Measurements from ENCODE around the gene NAA10. TPM values are rescaled to one million over a fixed set of nuclear protein-coding genes. Genes with fewer than 3 reads are reported as not detected.

NAA10 gene
- total RNA-seq, 1 donor from 2014 or later, result 17.6 TPM

DNA sequence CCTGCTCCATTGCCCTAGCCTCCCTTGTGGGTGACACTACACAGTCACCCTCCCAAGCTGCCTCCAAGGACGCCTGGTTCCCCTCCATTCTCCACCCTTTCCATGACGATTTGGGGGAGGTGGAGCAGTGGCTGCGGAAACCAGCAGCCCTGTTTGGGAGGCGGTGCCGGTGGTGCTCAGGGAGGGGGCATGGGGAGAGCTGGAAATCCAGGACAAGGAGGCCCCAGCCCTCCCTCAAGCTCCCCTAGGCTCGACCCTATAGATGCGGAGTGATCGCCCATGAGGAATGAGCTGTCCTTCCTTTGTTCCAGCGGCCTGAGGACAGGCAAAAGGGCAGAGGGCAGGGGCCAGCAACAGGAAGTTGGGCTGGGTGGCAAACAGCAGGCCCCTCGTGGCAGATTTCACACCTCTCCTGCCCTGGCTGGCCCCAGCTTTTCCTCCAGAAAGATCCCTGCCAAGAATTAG lies 13.2 kb upstream of the NAA10 start:
- DNase-seq, result no peak

DNA sequence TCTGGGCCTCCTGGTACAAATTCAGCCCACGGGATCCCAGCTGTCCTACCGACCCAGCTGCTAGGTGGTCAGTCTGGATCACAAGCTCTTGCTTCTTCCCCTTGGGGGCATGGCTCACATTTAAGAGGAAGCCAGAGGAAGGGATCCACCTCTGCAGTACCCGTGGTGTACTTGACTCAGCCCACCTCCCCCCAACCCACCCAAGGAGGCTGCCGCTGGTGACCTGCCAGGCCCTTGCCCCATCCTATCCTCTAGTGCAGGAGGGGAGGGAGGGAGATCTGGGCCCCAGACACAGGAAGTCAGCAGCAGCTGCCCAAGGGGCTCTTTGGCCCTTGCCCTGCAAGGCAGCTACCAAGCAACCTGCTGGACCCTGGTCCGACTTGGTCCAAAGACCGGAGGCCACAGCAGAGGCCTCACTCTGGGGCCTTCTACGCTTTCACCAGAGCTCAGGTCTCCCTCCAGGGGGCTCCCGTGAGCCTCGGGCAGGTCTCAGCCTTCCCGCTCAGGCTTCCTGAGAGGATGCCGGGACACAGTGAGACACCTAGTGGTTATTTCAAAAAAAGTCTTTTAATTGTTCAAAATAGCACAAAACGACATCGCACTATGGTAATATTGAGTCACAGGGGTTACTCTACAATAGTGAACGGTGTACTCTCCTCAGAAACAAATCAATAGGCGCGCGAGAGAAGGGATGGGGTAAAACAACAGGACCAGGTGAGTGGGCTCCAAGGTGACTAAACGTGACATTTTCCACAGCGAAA lies 12.4 kb upstream of the NAA10 start:
- no peak for DNase-seq

DNA sequence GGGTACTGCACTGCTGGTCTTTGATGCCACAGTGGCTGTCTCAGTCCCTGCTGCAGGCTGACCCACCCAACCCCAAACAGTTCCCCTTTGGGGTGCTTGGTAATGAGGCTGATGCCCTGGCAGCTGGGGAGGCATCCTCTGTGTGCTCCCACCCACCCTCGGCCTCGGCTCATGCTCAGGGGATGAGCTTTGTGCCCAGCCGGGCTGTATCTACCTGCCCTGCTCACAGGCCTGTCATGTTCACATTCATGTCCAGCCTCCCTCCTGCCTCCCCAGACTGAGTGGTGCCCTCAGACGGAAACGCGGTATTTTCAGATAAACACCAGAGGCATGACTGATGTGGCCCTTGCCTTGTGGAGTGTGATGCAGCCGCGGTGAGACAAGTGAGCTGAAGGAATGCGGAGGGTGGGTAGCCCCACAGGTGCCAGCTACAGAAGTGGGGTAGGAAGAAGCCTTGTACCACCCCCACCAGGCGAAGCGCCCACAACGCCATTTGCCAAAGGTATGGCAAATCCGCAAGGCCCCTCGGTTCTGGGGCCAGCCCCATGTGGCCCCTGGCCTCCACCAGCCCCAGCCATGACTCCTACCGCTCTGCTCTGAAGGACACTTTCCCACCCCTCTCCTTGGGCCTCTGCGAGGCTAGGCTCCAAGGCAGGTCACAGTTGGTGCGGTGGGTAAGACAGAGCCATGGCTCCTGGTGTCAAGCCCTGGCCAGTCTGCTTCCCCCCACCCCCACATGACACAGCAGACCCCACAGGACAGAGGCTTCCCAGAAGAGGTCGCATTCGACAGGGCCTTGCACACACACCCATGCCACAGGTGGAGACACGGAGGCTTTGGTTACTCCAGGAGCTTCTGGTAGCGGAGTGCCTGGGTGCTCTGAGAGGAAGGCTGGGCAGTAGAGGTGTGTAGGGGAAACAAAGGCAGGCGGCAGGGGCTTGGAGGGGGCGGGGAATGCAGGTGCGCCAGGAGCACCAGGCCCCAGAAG lies 11.4 kb upstream of the NAA10 start:
- DNase-seq, result no peak

DNA sequence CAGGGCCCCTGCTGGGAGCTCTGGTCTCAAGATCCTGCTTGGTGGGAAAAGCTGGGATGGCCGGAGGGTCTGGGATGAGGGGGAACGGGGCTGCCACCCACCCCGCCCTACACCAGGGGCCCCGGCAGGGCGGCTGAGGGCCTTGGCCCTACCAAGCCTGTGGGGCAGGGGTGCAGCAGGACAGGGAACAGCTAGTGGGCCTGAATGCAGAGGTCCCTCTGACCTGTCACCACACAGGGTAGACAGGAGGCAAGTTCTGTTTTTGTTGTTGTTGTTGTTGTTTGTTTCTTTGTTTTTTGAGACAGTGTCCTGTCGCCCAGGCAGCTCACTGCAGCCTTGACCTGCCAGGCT lies 9.9 kb upstream of the NAA10 start:
- DNase-seq, result no peak

DNA sequence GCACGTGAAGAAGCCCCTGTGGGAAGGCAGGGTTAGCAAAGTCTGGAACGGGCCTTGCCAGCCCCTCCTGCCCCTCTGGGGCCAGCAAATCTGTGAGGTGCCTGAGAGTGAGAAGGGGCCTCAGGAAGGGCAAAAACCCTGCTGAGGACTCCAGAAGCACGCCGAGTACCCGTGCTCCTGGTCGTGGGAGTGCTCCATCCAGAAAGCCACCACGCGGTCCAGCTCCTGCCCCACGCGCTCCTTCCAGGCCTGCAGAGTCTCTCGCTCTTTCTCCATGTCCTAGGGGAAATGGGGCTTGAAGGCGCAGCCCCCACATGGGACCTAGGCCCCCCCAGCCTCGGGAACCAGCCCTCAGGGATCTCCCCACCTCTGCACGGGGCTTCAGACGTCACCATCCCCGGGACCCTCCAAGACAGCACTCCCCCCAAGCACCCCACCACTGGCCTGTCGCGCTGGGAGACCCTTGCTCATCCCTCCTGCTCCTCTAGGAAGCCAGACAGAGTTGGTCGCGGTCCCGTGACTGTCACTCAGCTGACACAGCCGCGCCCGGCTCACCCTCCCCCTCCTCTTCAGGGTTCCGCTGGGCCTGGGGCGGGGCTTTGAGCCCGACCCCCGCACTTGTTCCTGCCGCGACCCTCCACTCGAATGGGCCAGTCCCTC lies 9.4 kb upstream of the NAA10 start, which contains the start of gene RENBP:
RENBP (minus strand) TSS at position 504 of the 660 bp plus-strand sequence; CDS start at position 471, 33 bp downstream.
- no peak for DNase-seq

DNA sequence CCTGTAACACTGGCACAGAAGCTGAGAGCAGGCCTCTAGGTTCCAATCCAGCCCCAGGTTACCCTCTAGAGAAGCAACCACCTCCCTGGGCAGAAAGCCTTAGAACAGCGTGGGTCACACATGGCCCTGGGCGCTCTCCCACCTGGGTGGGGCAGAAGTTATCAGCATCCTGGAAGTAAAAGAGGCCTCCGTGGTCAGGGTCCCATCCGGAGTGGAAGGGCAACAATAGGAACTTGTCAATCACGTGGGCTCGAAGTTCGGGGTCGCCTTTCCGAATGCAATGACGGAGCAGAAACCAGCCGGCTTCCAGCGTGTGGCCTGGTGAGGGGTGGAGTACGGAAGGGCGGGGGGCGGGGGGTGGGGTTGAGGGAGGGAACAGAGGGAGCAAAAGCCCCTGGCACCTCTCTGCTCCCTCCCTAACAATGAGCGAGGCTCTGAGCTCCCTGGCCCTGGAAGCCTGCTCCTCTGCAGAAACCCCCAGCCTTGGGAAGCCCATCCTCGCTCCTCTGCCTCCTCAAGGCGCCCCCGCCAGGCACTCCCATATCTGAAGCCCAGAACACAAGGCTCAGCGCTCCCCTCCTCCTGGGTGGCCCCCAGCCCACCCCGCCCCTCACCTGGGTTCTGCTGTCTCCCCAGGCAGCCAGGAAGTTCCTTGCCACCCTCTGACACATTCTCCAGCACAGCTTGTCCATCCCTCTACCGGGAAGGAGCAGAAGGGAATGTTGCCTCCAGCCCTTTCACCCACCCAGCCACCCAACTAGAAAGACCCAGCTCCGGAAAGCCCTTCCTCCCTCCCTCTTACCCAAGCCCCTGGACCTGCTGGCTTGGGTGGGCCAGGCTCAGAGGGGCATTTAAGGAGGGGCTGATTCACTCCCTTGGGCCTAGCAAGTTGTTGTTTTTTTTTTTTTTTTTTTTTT lies 6.8 kb upstream of the NAA10 start:
- no peak for DNase-seq

DNA sequence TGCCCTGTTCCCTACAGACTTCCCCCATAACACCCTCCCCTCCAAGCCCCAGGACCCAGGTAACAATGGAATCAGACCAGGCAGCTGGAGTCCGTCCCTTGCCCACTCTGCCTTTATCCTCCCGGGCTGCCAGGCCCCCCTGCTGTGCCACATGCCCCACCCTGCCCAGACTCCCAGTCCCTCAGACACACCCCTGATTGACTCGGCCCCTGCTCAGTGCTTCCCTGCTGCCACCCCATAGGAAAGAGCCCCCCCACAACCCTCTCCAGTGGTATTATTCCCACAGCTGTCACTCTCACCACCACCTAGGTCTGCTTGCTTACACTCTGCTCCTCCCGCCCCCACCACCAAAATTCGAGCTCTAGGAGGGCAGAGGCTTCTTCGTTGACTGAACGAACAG lies 4.7 kb upstream of the NAA10 start:
- no peak for DNase-seq

DNA sequence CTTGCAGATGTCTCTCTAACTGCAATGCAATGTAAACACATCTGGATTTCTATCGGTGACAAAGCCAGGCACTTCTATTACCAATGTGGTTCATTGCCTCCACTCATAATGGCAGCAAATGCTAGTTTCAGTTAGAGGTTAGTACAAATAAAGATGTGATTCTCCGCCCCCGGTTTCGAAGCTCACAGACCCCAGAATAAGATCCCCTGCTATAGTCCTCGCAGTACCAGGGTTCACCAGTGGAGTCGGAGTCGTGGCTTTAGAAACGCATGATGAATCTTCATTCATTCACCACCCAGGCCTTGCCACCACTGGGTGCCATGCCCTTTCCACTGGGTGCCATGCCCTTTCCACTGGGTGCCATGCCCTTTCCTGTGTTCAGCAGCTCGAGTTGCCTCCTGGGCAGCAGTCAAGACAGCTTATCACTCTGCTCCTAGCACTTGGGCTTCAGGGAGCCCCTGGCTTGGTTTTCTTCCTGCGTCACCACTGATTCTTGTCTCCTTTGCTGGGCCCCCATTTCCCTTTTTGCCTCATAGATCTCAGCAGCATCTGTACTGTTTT lies 3.5 kb upstream of the NAA10 start:
- no peak for DNase-seq

DNA sequence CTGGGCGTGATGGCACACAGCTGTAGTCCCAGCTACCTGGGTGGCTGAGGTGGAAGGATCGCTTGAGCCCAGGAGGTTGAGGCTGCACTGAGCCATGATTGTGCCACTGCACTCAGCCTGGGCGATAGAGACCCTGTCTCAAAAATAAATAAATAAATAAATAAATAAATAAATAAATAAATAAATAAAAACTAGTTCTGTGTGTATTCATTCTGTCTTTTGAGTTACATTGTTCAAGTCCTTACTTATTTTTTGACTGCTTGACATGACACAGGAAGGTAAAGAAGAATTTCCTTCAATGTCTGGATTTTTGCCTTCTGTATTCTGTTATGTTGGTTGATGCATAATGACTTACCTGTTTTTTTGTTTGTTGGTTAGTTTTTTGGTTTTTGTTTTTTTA lies 2.2 kb upstream of the NAA10 start:
- DNase-seq, result no peak

DNA sequence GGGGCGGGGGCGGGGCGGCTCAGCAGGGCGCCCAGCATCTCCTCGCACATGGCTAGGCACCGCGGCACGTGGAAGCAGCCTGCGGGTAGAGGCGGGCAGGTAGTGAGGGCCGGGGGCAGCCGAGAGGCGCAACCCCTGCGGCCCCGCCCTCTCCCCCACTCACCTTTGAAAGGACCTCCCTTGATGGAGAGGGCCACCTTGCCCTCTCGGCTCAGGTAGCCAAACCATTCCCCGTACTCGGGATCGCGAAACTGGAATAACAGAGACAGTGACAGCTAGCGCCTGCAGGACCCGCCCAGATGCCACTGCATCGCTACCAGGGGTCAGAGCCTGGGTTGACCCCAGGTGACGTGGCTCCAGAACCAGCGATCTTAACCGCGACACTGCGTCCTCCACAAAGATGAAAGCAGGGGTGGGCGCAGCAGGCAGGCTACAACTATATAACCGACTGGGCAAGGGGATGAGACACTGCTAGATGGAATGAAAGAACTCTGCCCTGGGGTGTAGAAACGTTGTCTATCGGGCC lies 552 bp upstream of the NAA10 start:
- no peak for DNase-seq

DNA sequence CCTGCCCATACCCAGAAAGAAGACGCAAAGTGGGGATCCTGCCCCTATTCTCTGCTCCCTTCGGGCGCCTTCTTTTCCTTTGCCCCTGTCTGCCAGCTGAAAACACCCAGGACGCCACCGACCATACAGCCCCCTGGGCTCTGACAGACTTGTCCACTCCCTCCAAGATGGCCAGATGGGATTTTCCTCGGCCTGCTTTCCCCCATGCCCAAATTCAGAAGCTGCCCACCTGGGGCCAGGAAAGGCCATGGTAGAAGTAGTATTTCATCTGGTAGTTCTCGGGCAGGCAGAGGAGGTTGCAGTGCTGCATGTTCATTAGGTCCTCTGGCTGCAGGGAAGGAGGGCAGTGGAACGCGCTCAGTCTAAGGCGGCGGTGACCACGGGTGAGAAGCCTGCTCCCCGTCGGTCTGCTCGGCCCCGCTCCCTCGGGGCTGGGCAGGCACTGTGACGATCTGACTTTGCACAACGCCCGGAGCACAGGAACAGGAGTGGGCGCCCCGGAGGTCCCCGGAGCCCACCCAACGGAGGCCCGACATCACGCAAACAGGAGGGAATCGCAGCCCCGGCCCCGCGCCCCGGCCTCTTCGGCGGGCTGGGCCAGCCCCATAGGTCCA lies 582 bp downstream of the NAA10 start:
- DNase-seq, result no peak

DNA sequence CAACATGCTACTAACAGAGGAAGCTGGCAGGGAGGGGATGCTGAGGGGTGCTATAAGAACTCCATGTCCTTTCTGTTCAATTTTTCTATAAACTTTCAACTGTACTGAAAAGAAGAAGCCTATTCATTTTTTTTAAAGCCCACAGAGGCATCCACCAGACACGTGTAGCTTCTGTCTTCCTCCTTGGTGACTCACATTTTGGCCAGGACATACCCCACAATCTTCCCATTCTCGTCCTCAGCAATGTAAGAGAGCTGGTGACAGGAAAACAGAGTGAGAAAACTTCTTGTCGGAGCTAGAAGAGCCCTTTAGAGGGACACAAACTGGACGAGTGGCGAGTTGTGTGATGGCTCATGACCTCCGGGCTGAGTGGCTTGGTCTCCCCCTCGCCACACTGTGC lies 1.1 kb downstream of the NAA10 start:
- no peak for DNase-seq

DNA sequence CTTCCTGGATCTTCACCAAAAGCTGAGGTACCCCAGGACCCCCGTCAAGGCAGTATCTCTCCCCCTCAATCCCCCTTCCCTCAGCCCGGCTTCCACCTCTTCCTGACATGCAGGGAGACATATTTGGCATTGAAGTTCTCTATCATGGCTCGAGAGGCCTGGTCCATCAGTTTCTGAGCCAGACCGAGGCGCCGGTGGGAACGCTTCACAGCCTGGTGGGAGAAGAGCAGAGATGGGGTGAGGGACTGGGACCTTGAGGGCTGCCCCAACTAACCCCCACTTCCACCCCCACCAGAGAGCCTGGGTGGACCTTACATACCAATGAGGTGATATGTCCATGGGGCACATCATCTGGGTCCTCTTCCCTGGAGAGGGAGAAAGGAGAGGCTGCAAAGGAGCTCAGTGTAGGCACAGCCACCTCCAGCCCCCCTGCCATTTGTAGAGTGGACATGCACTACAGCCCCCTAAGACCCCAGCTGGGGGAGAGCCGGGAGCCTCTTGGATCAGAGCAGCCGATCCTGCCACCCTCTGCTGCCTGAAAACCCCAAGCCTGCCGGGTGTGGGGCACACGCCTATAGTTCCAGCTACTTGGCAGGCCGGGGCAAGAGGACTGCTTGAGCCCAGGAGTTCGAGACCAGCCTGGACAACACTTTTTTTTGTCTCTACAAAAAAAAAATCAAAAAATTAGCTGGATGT lies 2.5 kb downstream of the NAA10 start:
- DNase-seq, result no peak

DNA sequence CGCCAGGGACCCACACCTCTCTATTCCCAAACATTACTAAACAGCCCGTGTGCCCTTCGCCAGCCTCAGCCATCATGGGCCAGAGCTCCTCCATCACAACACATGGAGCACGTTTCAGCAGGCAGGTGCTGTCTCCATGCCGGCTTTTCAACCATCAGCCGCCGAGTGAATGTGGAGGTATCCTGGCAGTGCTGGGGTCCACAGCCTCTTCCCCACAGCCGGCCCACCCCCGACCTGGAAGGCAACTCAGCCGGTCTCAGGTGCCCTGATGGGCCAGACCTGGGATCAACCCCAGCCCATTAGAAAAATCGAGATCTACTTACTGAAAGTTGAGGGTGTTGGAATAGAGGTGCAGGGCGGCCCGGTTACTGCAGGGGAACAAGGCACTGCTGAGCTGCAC lies 3.1 kb downstream of the NAA10 start:
- no peak for DNase-seq

DNA sequence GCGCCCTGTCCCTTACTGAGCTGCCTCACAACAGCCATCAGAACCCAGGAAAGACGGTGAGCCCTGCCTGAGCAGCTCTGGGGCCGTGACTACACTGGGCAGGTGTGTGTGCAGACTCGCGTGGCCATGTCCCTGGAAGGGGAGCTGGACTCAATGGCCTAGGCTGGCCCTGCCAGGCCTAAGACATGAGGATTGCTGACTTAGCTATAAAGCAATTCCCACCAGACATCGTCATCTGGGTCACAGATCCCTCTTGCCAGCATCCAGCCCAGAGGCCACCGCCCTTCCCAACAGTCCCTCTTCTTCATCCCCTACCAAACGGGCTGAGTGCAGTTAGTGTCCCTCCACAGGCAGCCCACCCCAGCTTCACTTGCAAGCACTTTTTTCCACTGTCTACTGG lies 3.7 kb downstream of the NAA10 start:
- DNase-seq, result no peak

DNA sequence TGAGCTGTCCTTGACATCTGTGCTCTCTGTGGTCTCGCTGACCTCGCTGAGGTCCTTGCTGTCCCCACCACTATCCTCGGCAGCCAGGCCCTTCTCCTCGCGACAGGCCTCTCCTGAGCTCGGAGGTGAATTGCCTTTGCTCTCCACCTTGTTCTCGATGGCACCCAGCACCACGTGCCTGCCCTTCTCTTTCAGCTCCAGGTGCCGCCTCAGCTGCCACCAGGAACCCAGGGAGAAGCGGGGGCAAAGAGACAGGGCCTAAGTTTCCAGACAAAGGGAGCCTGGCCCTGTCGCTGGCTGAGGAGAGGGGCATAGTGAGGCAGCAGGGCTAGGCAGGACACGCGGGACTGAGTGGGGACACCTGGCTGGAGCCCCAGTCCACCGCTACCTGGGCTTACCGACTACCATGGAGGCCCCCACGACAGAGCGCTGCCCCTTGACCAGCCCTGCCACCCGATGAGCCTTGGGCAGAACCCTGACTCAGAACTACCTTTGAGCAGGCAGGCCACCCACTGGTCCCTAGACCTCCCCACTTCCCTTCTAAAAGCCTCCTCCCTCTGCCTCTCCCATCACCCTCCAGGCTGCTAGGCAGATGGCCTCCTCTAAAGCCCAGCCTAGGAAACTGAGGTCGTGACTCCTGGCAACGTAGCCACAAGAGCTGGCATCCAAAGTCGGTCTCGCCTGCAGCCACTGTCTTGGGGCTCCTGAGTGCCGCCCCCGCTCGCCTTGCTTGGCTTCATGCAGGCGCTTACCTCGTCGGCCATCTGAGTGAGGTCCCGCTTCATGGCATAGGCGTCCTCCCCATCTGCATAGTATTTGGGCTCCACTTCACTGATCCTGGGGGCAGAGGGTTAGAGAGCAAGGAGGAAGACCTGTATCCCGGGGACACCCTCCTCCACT lies 4.6 kb downstream of the NAA10 start:
- DNase-seq, result no peak

DNA sequence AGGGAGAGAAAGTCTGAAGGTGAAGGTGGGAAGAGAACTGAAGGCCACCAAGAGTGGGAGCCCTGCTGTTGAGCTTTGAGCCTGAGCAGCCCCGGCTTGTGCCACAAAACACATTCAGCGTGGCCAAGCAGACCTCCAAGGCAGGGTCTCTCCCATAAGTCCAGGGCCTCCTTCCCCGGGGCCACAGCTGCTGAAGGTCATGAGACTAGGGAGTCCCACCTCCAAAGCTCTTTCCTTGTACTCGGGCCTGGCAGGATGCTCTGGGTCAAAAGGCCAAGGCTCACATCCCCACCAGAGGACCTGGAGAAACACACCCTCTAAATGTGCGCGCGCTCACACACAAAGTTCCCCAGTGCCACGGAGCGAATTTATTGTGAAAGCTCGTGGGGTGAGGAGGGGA lies 5.3 kb downstream of the NAA10 start:
- no peak for DNase-seq

DNA sequence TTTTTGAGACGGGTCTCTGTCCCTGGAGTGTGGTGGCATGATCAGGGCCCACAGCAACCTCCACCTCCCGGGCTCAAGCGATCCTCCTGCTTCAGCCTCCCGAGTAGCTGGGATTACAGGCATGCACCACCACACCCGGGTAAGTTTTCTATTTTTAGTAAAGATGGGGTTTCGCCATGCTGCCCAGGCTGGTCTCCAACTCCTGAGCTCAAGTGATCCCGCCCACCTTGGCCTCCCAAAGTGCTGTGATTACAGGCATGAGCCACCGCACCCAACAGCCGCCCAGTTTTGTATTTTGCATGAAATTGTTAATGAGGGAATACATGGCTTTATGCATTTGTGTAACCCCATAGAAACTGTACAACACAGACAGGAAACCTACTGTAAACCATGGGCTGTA lies 6.0 kb downstream of the NAA10 start:
- DNase-seq, result no peak

All from occipital lobe (tissue), 2 donors.